Peyer's patch (tissue), 4 donors: ENCODE data around the gene HOMER3. TPM values are rescaled to one million over a fixed set of nuclear protein-coding genes. Genes with fewer than 3 reads are reported as not detected.
A peak's percentile ranks its signal among the peaks of the same experiment; 100 is the strongest.
"Not testable (repeated sequence)": the region's sequence is repeated elsewhere in the genome, so short reads cannot be mapped to it uniquely, and the experiment has no call there.

Experiments
- DNase-seq, 3 donors: peaks; one replicate each; pipeline ENCODE4 v3.0.0-alpha.2; 2017 to 2019
- H3K27ac ChIP-seq, 4 donors: fragments of 200-600 bp; sonication (generic); one replicate each; pipeline ENCODE4 v1.5.1; 2016 to 2019
- H3K27me3 ChIP-seq, 2 donors: fragments of 200-600 bp; sonication (generic); one replicate each; pipeline ENCODE4 v1.5.1; 2019
- H3K36me3 ChIP-seq, 3 donors: fragments of 200-600 bp; sonication (generic); one replicate each; pipeline ENCODE4 v1.5.1; 2016 to 2019
- H3K4me1 ChIP-seq, 4 donors: fragments of 200-600 bp; sonication (generic); one replicate each; pipeline ENCODE4 v1.5.1; 2016 to 2019
- H3K4me3 ChIP-seq, 4 donors: fragments of 200-600 bp; sonication (generic); 1 replicate in 3 of 4; 2 replicates in 1 of 4; pipeline ENCODE4 v1.5.1; 2016 to 2019; ENCODE audit warnings: mild to moderate bottlenecking in 1 of 4
- H3K9me3 ChIP-seq, 4 donors: fragments of 200-600 bp; sonication (generic); one replicate each; pipeline ENCODE4 v1.5.1; 2016 to 2019; ENCODE audit warnings: mild to moderate bottlenecking in 1 of 4
- CTCF ChIP-seq, 6 experiments: fragments of 450-650 bp in 4 of 6; fragments of 200-600 bp in 2 of 6; sonication (generic) in 1 of 6; IDR thresholded peaks; one replicate each; pipeline ENCODE4 v1.5.1; 2017 to 2019; ENCODE audit warnings: antibody characterized with exemption in 6 of 6, mild to moderate bottlenecking in 3 of 6, moderate library complexity in 1 of 6
- POLR2A ChIP-seq, 2 donors: fragments of 450-650 bp; IDR thresholded peaks; one replicate each; pipeline ENCODE4 v1.5.1; 2017; ENCODE audit warnings: antibody characterized with exemption in 2 of 2, mild to moderate bottlenecking in 2 of 2, moderate library complexity in 2 of 2
- total RNA-seq, 4 donors: library from RNA; depleted of rRNA; stranded (reverse); fragments of >200 nt; gene quantifications; one replicate each; pipeline ENCODE4 v1.1.0, GENCODE V29; 2016

The HOMER3 gene
- total RNA-seq, 4 donors from 2014 or later: 0.88 to 33.0 (median 9.6) TPM

DNA sequence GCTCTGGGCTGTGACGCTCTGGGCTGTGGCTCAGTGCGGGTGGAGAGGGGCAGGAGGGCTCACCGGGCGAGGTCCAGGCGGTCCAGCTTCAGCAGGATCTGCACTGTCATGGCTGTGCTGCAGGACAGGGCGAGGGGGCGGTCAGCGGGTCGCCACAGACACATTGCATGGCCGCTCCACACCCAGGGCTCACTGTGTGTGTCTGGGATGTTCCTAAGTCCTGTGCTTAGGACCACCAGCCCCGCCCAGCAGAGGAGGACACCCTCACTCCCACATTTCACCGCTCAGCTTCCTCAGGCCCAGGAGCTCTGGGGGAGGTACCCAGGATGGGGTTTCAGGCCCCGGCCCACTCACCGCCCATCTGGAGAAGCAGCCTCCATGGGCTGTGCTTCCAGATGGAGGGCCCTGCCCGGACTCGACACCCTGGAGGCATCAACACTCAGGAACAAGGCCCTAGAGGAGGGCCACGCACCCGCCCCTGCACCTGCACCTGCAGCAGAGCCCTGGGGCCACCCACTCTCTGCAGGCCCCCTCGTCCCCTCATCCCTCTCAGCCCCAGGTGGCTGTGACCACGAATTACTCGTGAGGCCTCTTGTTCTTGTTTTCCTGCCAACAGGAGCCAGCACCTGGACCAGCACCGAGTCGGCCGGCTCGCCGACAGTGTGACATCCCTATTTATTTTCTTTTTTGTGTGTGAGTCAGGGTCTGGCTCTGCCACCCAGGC is 35.3 kb downstream of the HOMER3 start:
- no peaks in the 10 kb centered on the region for H3K9me3 ChIP-seq
- TF ChIP-seq CTCF (IDR thresholded peaks at IDR 0.05): no peak
- TF ChIP-seq POLR2A (IDR thresholded peaks at IDR 0.05): no peak
- H3K36me3 ChIP-seq: peaks cover 0 to 81% (median 0%) of the 10 kb centered on the region in 3 donors
- DNase-seq: peak in 1 of 3 donors; percentile 41
- H3K27me3 ChIP-seq: no peaks in the 10 kb centered on the region
- no peak overlapping the region for H3K27ac ChIP-seq
- H3K4me3 ChIP-seq: no peak overlapping the region
- no peaks in the 10 kb centered on the region for H3K4me1 ChIP-seq

DNA sequence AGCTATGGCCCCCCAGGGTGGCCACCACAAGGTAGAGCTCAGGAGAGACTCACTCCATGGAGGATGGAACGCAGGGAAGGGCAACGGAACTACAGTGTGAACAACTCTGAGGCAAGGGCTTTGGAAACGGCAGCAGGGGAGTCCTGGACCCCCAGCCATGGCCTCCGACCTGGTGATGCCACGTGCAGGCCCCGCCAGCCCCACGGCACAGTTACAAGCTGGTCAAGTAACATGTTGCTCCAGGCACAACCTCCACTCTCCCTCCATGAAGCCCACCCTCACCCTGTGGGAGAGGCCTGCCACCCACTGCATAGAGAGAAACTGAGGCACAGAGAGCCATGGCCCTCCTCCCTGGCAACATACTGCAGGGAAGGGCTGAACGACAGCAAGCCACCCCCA is 36.0 kb downstream of the HOMER3 start:
- Histone ChIP-seq H3K27ac (no peak overlapping the region), H3K27me3 (no peaks in the 10 kb centered on the region), H3K9me3 (no peaks in the 10 kb centered on the region), H3K4me1 (no peaks in the 10 kb centered on the region), H3K4me3 (no peak overlapping the region), H3K36me3 (peaks cover 0 to 81% (median 0%) of the 10 kb centered on the region in 3 donors)
- no peak for TF ChIP-seq POLR2A (IDR thresholded peaks at IDR 0.05)
- no peak for TF ChIP-seq CTCF (IDR thresholded peaks at IDR 0.05)
- DNase-seq: peak in 1 of 3 donors; percentile 31

- Histone ChIP-seq H3K4me3 (no peak overlapping the region), H3K9me3 (no peaks in the 10 kb centered on the region), H3K4me1 (no peaks in the 10 kb centered on the region), H3K27ac (no peak overlapping the region), H3K36me3 (peaks cover 0 to 82% (median 0%) of the 10 kb centered on the region in 3 donors), H3K27me3 (no peaks in the 10 kb centered on the region)
- TF ChIP-seq POLR2A (IDR thresholded peaks at IDR 0.05) (no peak), CTCF (IDR thresholded peaks at IDR 0.05) (no peak)
- DNase-seq: peak in 1 of 3 donors; percentile 43
These were observed 36.5 kb downstream of the HOMER3 start for GRCh38 chr19:18904334-18905057.

GRCh38 chr19:18903156-18904037 is 37.6 kb downstream of the HOMER3 start:
- Histone ChIP-seq H3K27me3 (no peaks in the 10 kb centered on the region), H3K36me3 (peaks cover 0 to 82% (median 0%) of the 10 kb centered on the region in 3 donors), H3K9me3 (no peaks in the 10 kb centered on the region), H3K4me1 (peaks cover 0 to 9% (median 0%) of the 10 kb centered on the region in 4 donors), H3K4me3 (no peak overlapping the region), H3K27ac (no peak overlapping the region)
- peak in 1 of 3 donors; percentile 34 for DNase-seq
- TF ChIP-seq POLR2A (IDR thresholded peaks at IDR 0.05): no peak

- not testable (repeated sequence) for H3K9me3 ChIP-seq, H3K4me3 ChIP-seq, H3K27me3 ChIP-seq, DNase-seq, H3K27ac ChIP-seq
- Histone ChIP-seq H3K4me1 (peaks cover 0 to 15% (median 0%) of the 10 kb centered on the region in 4 donors), H3K36me3 (peaks cover 0 to 75% (median 0%) of the 10 kb centered on the region in 3 donors)
These were observed 38.5 kb downstream of the HOMER3 start for GRCh38 chr19:18902519-18902918.

DNA sequence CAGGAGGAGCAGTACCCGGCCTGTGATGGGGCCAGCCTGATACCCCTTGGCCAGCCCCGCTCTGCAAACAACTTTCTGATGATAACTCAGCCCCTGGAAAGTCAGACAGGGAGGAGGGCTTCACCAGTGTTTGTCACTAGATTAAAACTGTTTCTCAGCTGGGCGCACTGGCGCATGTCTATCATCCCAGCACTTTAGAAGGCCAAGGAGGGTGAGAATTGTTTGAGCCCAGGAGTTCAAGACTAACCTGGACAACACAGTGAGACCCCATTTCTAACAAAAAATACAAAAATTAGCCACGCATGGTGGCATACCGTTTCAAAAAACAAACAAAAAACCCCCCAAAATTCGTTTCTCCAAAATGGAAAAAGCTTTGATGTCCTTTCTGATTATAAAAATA is 39.5 kb downstream of the HOMER3 start:
- Histone ChIP-seq H3K4me3 (no peak overlapping the region), H3K36me3 (peaks cover 0 to 66% (median 0%) of the 10 kb centered on the region in 3 donors), H3K4me1 (peaks cover 0 to 18% (median 0%) of the 10 kb centered on the region in 4 donors), H3K27ac (no peak overlapping the region), H3K27me3 (no peaks in the 10 kb centered on the region), H3K9me3 (no peaks in the 10 kb centered on the region)
- DNase-seq: no peak
- no peak for TF ChIP-seq CTCF (IDR thresholded peaks at IDR 0.05)
